BJ (cell line): ENCODE results near the gene HMGCS1. TPM values are rescaled to one million over a fixed set of nuclear protein-coding genes. Genes with fewer than 3 reads are reported as not detected.

Source experiments
- CTCF ChIA-PET: fragments of 350-600 bp; formaldehyde crosslinking; extraction: SDS; loops from one replicate; lab custom pipeline; 2021; ENCODE audit warnings: antibody characterized with exemption, inconsistent platforms; lab: Yijun Ruan, JAX
- POLR2A ChIA-PET: fragments of 300-600 bp; sonication (Branson Sonifier 250); formaldehyde crosslinking; extraction: SDS; loops from one replicate; lab custom pipeline; 2021; ENCODE audit warnings: antibody characterized with exemption; lab: Charles Lee
- DNase-seq: peaks from one replicate; pipeline ENCODE4 v3.0.0-alpha.2; 2011; ENCODE audit warnings: low read depth
- H3K27me3 ChIP-seq: 2 replicates; pipeline ENCODE4 v1.6.0; 2011; ENCODE audit warnings: low read length; ENCODE audit not compliant: control insufficient read depth, insufficient read depth
- H3K36me3 ChIP-seq: 2 replicates; pipeline ENCODE4 v1.5.1; 2011; ENCODE audit warnings: low read length; ENCODE audit not compliant: control insufficient read depth, insufficient read depth
- H3K4me3 ChIP-seq: 2 replicates; pipeline ENCODE4 v1.5.1; 2011; ENCODE audit warnings: low read depth, mild to moderate bottlenecking, control low read depth, low read length
- polyA plus RNA-seq: library from polyadenylated mRNA; depleted of rRNA; stranded (reverse); fragments of >200 nt; gene quantifications from 2 replicates; pipeline ENCODE4 v1.2.3, GENCODE V29; 2011; rRNA removed
- TF ChIP-seq, protein P1 (sequence below): IDR thresholded peaks from 2 replicates; pipeline ENCODE4 v1.5.1; 2011; ENCODE audit warnings: low read depth, mild to moderate bottlenecking, control low read depth, inconsistent platforms, low read length, moderate library complexity; ENCODE audit not compliant: insufficient read depth

The HMGCS1 gene
- polyA plus RNA-seq, 1 experiment = 8.6 TPM

DNA sequence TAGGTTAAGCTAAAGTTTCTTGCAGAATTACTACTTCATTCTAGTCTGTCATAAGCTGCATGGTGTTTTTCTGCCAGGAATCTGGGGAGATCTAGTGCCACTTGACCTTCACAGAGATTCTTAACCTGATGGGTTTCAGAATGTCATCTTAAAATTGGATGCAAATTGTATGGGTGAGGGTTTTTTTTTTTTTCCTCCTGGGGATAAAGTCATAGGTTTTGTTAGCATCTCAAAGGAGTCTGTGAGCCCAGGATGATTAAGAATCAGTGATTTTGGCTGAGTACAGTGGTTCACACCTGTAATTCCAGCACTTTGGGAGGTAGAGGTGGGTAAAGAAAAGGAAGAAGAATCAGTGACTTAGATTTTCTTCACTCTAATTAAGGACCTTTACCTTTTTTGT, 69.9 kb downstream of the HMGCS1 start:
- Histone ChIP-seq H3K27me3 (peaks cover 2% of the 10 kb centered on the region; the same call in 1 of the 2 replicates), H3K36me3 (no peaks in the 10 kb centered on the region), H3K4me3 (no peak overlapping the region)
- no peak for DNase-seq
- ChIA-PET POLR2A (no interaction called here), CTCF (no interaction called here)
- TF ChIP-seq, protein P1, sequence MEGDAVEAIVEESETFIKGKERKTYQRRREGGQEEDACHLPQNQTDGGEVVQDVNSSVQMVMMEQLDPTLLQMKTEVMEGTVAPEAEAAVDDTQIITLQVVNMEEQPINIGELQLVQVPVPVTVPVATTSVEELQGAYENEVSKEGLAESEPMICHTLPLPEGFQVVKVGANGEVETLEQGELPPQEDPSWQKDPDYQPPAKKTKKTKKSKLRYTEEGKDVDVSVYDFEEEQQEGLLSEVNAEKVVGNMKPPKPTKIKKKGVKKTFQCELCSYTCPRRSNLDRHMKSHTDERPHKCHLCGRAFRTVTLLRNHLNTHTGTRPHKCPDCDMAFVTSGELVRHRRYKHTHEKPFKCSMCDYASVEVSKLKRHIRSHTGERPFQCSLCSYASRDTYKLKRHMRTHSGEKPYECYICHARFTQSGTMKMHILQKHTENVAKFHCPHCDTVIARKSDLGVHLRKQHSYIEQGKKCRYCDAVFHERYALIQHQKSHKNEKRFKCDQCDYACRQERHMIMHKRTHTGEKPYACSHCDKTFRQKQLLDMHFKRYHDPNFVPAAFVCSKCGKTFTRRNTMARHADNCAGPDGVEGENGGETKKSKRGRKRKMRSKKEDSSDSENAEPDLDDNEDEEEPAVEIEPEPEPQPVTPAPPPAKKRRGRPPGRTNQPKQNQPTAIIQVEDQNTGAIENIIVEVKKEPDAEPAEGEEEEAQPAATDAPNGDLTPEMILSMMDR = no peak

DNA sequence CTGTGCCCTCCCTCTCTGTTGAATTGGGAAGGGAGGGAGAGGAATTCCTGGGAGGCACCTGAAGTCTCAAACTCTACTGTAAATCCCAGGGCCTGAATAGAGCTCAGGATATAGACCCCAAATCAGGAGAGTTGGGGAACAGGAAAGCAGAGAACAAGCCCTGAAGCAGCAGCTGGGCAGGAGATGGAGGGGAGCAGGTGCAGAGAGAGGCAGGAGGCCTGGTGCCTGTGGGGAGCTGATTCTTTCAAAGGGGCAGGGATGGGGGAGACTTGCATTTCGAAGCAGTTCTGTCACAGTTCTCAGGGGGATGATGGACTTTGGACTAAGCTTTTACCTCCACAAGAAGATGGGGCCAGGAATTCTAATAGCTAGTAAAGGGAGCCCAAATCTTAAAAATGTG, 71.0 kb downstream of the HMGCS1 start:
- Histone ChIP-seq H3K27me3 (peaks cover 2% of the 10 kb centered on the region; the same call in 1 of the 2 replicates), H3K4me3 (no peak overlapping the region), H3K36me3 (no peaks in the 10 kb centered on the region)
- DNase-seq = no peak
- ChIA-PET CTCF (interaction anchor here (0.6 to 1.6 kb wide), 3 partner anchors 8 to 147 kb away, joined by 3 to 6 read pairs (median 4); no protein-coding TSS in a partner anchor), POLR2A (no interaction called here)
- TF ChIP-seq, protein P1 = no peak

Other genes starting within 250 kb of the HMGCS1 start
- gene ZNF131, start 192.5 kb downstream of the HMGCS1 start, polyA plus RNA-seq = 23.3 and 33.3 TPM in 2 replicates
- gene NIM1K, start 121.2 kb downstream of the HMGCS1 start, polyA plus RNA-seq = 1.1 and 1.3 TPM in 2 replicates
- 0.29 and 0.43 TPM in 2 replicates for gene CCL28, start 99.0 kb upstream of the HMGCS1 start, polyA plus RNA-seq
- gene TMEM267, start 170.5 kb upstream of the HMGCS1 start, polyA plus RNA-seq = 11.4 and 32.9 TPM in 2 replicates
- gene C5orf34, start 201.7 kb upstream of the HMGCS1 start, polyA plus RNA-seq = 2.6 and 4.7 TPM in 2 replicates
- 71.8 and 126 TPM in 2 replicates for gene PAIP1, start 243.7 kb upstream of the HMGCS1 start, polyA plus RNA-seq